H9 (cell line): ENCODE measurements around the gene ZP1. TPM values are rescaled to one million over a fixed set of nuclear protein-coding genes. Genes with fewer than 3 reads are reported as not detected.

Experiments
- DNase-seq: peaks from one replicate; pipeline ENCODE4 v3.0.0-alpha.2; 2017
- H2AFZ ChIP-seq: one replicate; pipeline ENCODE4 v1.6.1; 2013; ENCODE audit warnings: mild to moderate bottlenecking, low read length, control low read depth, moderate library complexity
- H2AK5ac ChIP-seq: 2 replicates; pipeline ENCODE4 v1.6.1; 2013; ENCODE audit warnings: low read length, control low read depth, mixed read lengths; ENCODE audit not compliant: insufficient read length
- H2BK120ac ChIP-seq: one replicate; pipeline ENCODE4 v1.6.1; 2013; ENCODE audit warnings: low read depth, mild to moderate bottlenecking, low read length, control low read depth, inconsistent platforms; ENCODE audit not compliant: poor library complexity, severe bottlenecking
- H2BK12ac ChIP-seq: 2 replicates; pipeline ENCODE4 v1.6.1; 2013; ENCODE audit warnings: low read length, control low read depth, mixed read lengths, low read depth; ENCODE audit not compliant: insufficient read length
- H2BK15ac ChIP-seq: 2 replicates; pipeline ENCODE4 v1.6.1; 2013; ENCODE audit warnings: low read depth, low read length, control low read depth
- H2BK20ac ChIP-seq: one replicate; pipeline ENCODE4 v1.6.1; 2013; ENCODE audit warnings: low read depth, mild to moderate bottlenecking, low read length, control low read depth, inconsistent platforms; ENCODE audit not compliant: poor library complexity, severe bottlenecking
- H2BK5ac ChIP-seq: 2 replicates; pipeline ENCODE4 v1.6.1; 2013; ENCODE audit warnings: low read length, control low read depth, mixed read lengths; ENCODE audit not compliant: insufficient read length
- H3K14ac ChIP-seq: 2 replicates; pipeline ENCODE4 v1.6.1; 2013; ENCODE audit warnings: low read length, control low read depth; ENCODE audit not compliant: insufficient read depth
- H3K18ac ChIP-seq: 2 replicates; pipeline ENCODE4 v1.6.1; 2013; ENCODE audit warnings: low read depth, mild to moderate bottlenecking, mixed read lengths, low read length, control low read depth; ENCODE audit not compliant: insufficient read length
- H3K23ac ChIP-seq: 2 replicates; pipeline ENCODE4 v1.6.1; 2013; ENCODE audit warnings: low read length, control low read depth, mixed read lengths, low read depth; ENCODE audit not compliant: insufficient read length
- H3K23me2 ChIP-seq: 2 replicates; pipeline ENCODE4 v1.6.1; 2013; ENCODE audit warnings: low read depth, mild to moderate bottlenecking, mixed read lengths, low read length, control low read depth; ENCODE audit not compliant: insufficient read length, poor library complexity, severe bottlenecking
- H3K27ac ChIP-seq: 2 replicates; pipeline ENCODE4 v1.5.1; 2013; ENCODE audit warnings: low read length, control low read depth, mixed read lengths, low read depth; ENCODE audit not compliant: insufficient read length
- H3K27me3 ChIP-seq: 2 replicates; pipeline ENCODE4 v1.6.1; 2013; ENCODE audit warnings: low read length, control low read depth, inconsistent platforms; ENCODE audit not compliant: insufficient read depth
- H3K4ac ChIP-seq: 2 replicates; pipeline ENCODE4 v1.6.1; 2013; ENCODE audit warnings: low read depth, mild to moderate bottlenecking, control low read depth, inconsistent platforms, low read length, moderate library complexity
- H3K4me1 ChIP-seq: 2 replicates; pipeline ENCODE4 v1.6.1; 2013; ENCODE audit warnings: low read length, control low read depth, inconsistent platforms; ENCODE audit not compliant: insufficient read depth
- H3K4me2 ChIP-seq: 2 replicates; pipeline ENCODE4 v1.6.1; 2013; ENCODE audit warnings: low read length, control low read depth, mixed read lengths; ENCODE audit not compliant: insufficient read length, insufficient read depth
- H3K56ac ChIP-seq: 2 replicates; pipeline ENCODE4 v1.6.1; 2013; ENCODE audit warnings: low read depth, mild to moderate bottlenecking, mixed read lengths, low read length, control low read depth; ENCODE audit not compliant: insufficient read length
- H3K79me1 ChIP-seq: 2 replicates; pipeline ENCODE4 v1.6.1; 2013; ENCODE audit warnings: low read depth, mild to moderate bottlenecking, moderate library complexity, low read length, control low read depth, inconsistent platforms; ENCODE audit not compliant: insufficient read depth, poor library complexity, severe bottlenecking
- H3K79me2 ChIP-seq: 2 replicates; pipeline ENCODE4 v1.6.1; 2013; ENCODE audit warnings: low read length, control low read depth, inconsistent platforms; ENCODE audit not compliant: insufficient read depth
- H3K9ac ChIP-seq: 2 replicates; pipeline ENCODE4 v1.6.1; 2013; ENCODE audit warnings: low read length, control low read depth, mixed read lengths; ENCODE audit not compliant: insufficient read length; ENCODE audit errors: extremely low read depth
- H3K9me3 ChIP-seq: one replicate; pipeline ENCODE4 v1.6.1; 2013; ENCODE audit warnings: low read depth, low read length, inconsistent platforms; ENCODE audit not compliant: control insufficient read depth
- H3T11ph ChIP-seq: one replicate; pipeline ENCODE4 v1.6.1; 2013; ENCODE audit warnings: mild to moderate bottlenecking, low read length, control low read depth, inconsistent platforms
- H4K20me1 ChIP-seq: one replicate; pipeline ENCODE4 v1.6.1; 2013; ENCODE audit not compliant: control insufficient read depth, insufficient read length, insufficient read depth
- H4K5ac ChIP-seq: 2 replicates; pipeline ENCODE4 v1.6.1; 2013; ENCODE audit warnings: low read depth, mild to moderate bottlenecking, mixed read lengths, low read length, control low read depth; ENCODE audit not compliant: insufficient read length
- H4K8ac ChIP-seq: replicated peaks from 2 replicates; pipeline ENCODE4 v1.6.1; 2013; ENCODE audit warnings: low read length, control low read depth, mixed read lengths, low read depth; ENCODE audit not compliant: insufficient read length
- H4K91ac ChIP-seq: 2 replicates; pipeline ENCODE4 v1.6.1; 2013; ENCODE audit warnings: low read depth, mild to moderate bottlenecking, moderate library complexity, mixed read lengths, low read length, control low read depth; ENCODE audit not compliant: insufficient read length
- H3K27ac Mint-ChIP-seq, 3 experiments: 2 replicates in 2 of 3; 3 replicates in 1 of 3; pipeline ENCODE4 v1.8.0; 2020 to 2021; ENCODE audit warnings: mixed read lengths in 3 of 3, mild to moderate bottlenecking in 1 of 3, moderate library complexity in 1 of 3
- H3K27me3 Mint-ChIP-seq: 2 replicates; pipeline ENCODE4 v1.8.0; 2021; ENCODE audit warnings: low read depth, mild to moderate bottlenecking, moderate library complexity, mixed read lengths
- H3K36me3 Mint-ChIP-seq, 3 experiments: 2 replicates in 2 of 3; 3 replicates in 1 of 3; pipeline ENCODE4 v1.8.0; 2020 to 2021; ENCODE audit warnings: low read depth in 3 of 3, mixed read lengths in 3 of 3; ENCODE audit not compliant: insufficient read depth in 1 of 3
- H3K4me1 Mint-ChIP-seq, 2 experiments: 2 replicates each; pipeline ENCODE4 v1.8.0; 2020; ENCODE audit warnings: mixed read lengths in 2 of 2
- H3K4me3 Mint-ChIP-seq, 2 experiments: 2 replicates in 1 of 2; 3 replicates in 1 of 2; pipeline ENCODE4 v1.8.0; 2020 to 2021; ENCODE audit warnings: mild to moderate bottlenecking in 2 of 2, mixed read lengths in 2 of 2, moderate library complexity in 1 of 2
- H3K9me3 Mint-ChIP-seq, 2 experiments: 2 replicates in 1 of 2; 3 replicates in 1 of 2; pipeline ENCODE4 v1.8.0; 2020; ENCODE audit warnings: mild to moderate bottlenecking in 2 of 2, mixed read lengths in 2 of 2, moderate library complexity in 1 of 2
- CTCF ChIP-seq: fragments of 200-600 bp; sonication (generic); conservative IDR thresholded peaks from 3 replicates; pipeline ENCODE4 v1.8.0; 2021; ENCODE audit warnings: antibody characterized with exemption, mild to moderate bottlenecking
- WGBS: extraction: QIAGEN DNeasy Blood & Tissue Kit; methylation state at CpG from one replicate; pipeline ENCODE4 v1.1.7; 2013; ENCODE audit warnings: missing lambda C conversion rate, low lambda C conversion rate, mixed read lengths; ENCODE audit not compliant: insufficient read length; ENCODE audit errors: extremely low coverage; 5-methylcytosine and 5-hydroxymethylcytosine counted together
- total RNA-seq: library from RNA; stranded (reverse); gene quantifications from 2 replicates; pipeline ENCODE4 v1.2.1, GENCODE V29; 2021

ZP1 gene
- total RNA-seq, 1 experiment from 2014 or later: not detected

GRCh38 chr11:60910281-60910687 lies 42.9 kb downstream of the ZP1 start:
- H3K56ac ChIP-seq: no peak overlapping the region
- no peak overlapping the region for H4K8ac ChIP-seq
- H2BK5ac ChIP-seq: no peak overlapping the region
- peaks cover 21% of the 10 kb centered on the region for H3K23me2 ChIP-seq
- no peak overlapping the region for H4K5ac ChIP-seq
- H3K4me1 Mint-ChIP-seq: peaks cover 24 to 26% of the 10 kb centered on the region in 2 experiments
- DNase-seq: no peak
- no peak overlapping the region for H3K4me3 Mint-ChIP-seq
- peaks cover 2% of the 10 kb centered on the region; the same call in 1 of the 2 replicates for H3K79me2 ChIP-seq
- H3K27me3 Mint-ChIP-seq: peaks cover 44% of the 10 kb centered on the region
- no peaks in the 10 kb centered on the region for H3K4me1 ChIP-seq
- H2AFZ ChIP-seq: no peak overlapping the region
- no peak overlapping the region for H2BK120ac ChIP-seq
- peaks cover 3 to 5% of the 10 kb centered on the region in 2 experiments; a peak in 4 of 5 replicates for H3K9me3 Mint-ChIP-seq
- no peaks in the 10 kb centered on the region for H4K20me1 ChIP-seq
- no peak overlapping the region for H4K91ac ChIP-seq
- no peak overlapping the region for H3K14ac ChIP-seq
- H3T11ph ChIP-seq: no peak overlapping the region
- no CpG with 5 or more reads among the region's 3 CpGs for WGBS
- H2AK5ac ChIP-seq: no peak overlapping the region
- no peak overlapping the region for H3K23ac ChIP-seq
- no peak overlapping the region for H3K27ac Mint-ChIP-seq
- no peak for TF ChIP-seq CTCF
- H3K9me3 ChIP-seq: no peaks in the 10 kb centered on the region
- no peak overlapping the region for H3K27ac ChIP-seq
- no peak overlapping the region for H3K4ac ChIP-seq
- no peak overlapping the region for H2BK12ac ChIP-seq
- no peak overlapping the region for H2BK20ac ChIP-seq
- no peak overlapping the region for H3K4me2 ChIP-seq
- H3K18ac ChIP-seq: no peak overlapping the region
- no peak overlapping the region for H2BK15ac ChIP-seq
- no peak overlapping the region for H3K9ac ChIP-seq
- no peaks in the 10 kb centered on the region for H3K79me1 ChIP-seq
- peaks cover 0 to 2% (median 0%) of the 10 kb centered on the region in 3 experiments; a peak in 2 of 7 replicates for H3K36me3 Mint-ChIP-seq
- H3K27me3 ChIP-seq: no peaks in the 10 kb centered on the region; the same call in 1 of the 2 replicates
